AG04450 (cell line): ENCODE measurements around the gene MYO1A. TPM values are rescaled to one million over a fixed set of nuclear protein-coding genes. Genes with fewer than 3 reads are reported as not detected.

Experiments used
- CTCF ChIA-PET: fragments of 300-600, 350-600 bp; formaldehyde crosslinking; extraction: SDS; loops from one replicate; lab custom pipeline; 2022; ENCODE audit warnings: antibody characterized with exemption, inconsistent platforms; lab: Charles Lee
- POLR2A ChIA-PET: fragments of 350-600 bp; formaldehyde crosslinking; extraction: SDS; loops from one replicate; lab custom pipeline; 2021; ENCODE audit warnings: antibody characterized with exemption, inconsistent platforms; lab: Yijun Ruan, JAX
- DNase-seq: peaks from one replicate; pipeline ENCODE4 v3.0.0-alpha.2; 2011; ENCODE audit warnings: low read depth, low spot score
- H3K27ac ChIP-seq: one replicate; pipeline ENCODE4 v1.5.1; 2012; ENCODE audit warnings: low read depth, low read length, control low read depth
- H3K27me3 ChIP-seq: one replicate; pipeline ENCODE4 v1.6.0; 2012; ENCODE audit warnings: low read length; ENCODE audit not compliant: control insufficient read depth, insufficient read depth
- H3K4me3 ChIP-seq: 2 replicates; pipeline ENCODE4 v1.5.1; 2011; ENCODE audit warnings: mild to moderate bottlenecking, low read depth, low read length, control low read depth
- H3K9me3 ChIP-seq: 2 replicates; pipeline ENCODE4 v1.5.1; 2012; ENCODE audit warnings: low read length; ENCODE audit not compliant: control insufficient read depth, insufficient read depth
- CTCF ChIP-seq: IDR thresholded peaks from 2 replicates; pipeline ENCODE4 v1.5.1; 2011; ENCODE audit warnings: low read depth, low read length, control low read depth, inconsistent platforms
- polyA plus RNA-seq: library from polyadenylated mRNA; depleted of rRNA; stranded (reverse); fragments of >200 nt; gene quantifications from 2 replicates; pipeline ENCODE4 v1.2.3, GENCODE V29; 2011; rRNA removed

MYO1A gene
- polyA plus RNA-seq, 1 experiment, result not detected

GRCh38 chr12:56980941-56981530, 68.9 kb downstream of the MYO1A start:
- Histone ChIP-seq H3K27ac (no peak overlapping the region), H3K27me3 (peaks cover 4% of the 10 kb centered on the region), H3K9me3 (no peaks in the 10 kb centered on the region), H3K4me3 (no peak overlapping the region)
- no peak for TF ChIP-seq CTCF
- ChIA-PET CTCF (no interaction called here), POLR2A (interaction anchor here (0.6 kb wide), 1 partner anchor 106 kb away, joined by 3 read pairs; no protein-coding TSS in a partner anchor)
- no peak for DNase-seq

- no peaks in the 10 kb centered on the region for H3K9me3 ChIP-seq
- POLR2A ChIA-PET, result no interaction called here
- no peak for TF ChIP-seq CTCF
- H3K27me3 ChIP-seq, result peaks cover 4% of the 10 kb centered on the region
- H3K4me3 ChIP-seq, result no peak overlapping the region
- no peak overlapping the region for H3K27ac ChIP-seq
- CTCF ChIA-PET, result no interaction called here
- DNase-seq, result no peak
Measured at GRCh38 chr12:56980268-56980667, 69.7 kb downstream of the MYO1A start.

- no peak for TF ChIP-seq CTCF
- no peak for DNase-seq
- ChIA-PET POLR2A (no interaction called here), CTCF (no interaction called here)
- Histone ChIP-seq H3K9me3 (no peaks in the 10 kb centered on the region), H3K4me3 (no peak overlapping the region), H3K27me3 (peaks cover 4% of the 10 kb centered on the region), H3K27ac (no peak overlapping the region)
Measured at GRCh38 chr12:56979628-56980027, 70.3 kb downstream of the MYO1A start.

Other genes with a start within 250 kb of the MYO1A start
- gene SDR9C7, start 115.7 kb downstream of the MYO1A start, polyA plus RNA-seq, result not detected in 2 replicates
- 0.06 TPM in 1 of 2 replicates, not detected in the other for gene RDH16, start 92.5 kb downstream of the MYO1A start, polyA plus RNA-seq
- gene ZBTB39, start 43.6 kb downstream of the MYO1A start, polyA plus RNA-seq, result 5.8 and 6.4 TPM in 2 replicates
- gene TAC3, start 33.6 kb downstream of the MYO1A start, polyA plus RNA-seq, result 8.0 and 8.9 TPM in 2 replicates
- 8.3 and 11.9 TPM in 2 replicates for gene NEMP1, start 28.7 kb upstream of the MYO1A start, polyA plus RNA-seq
- 46.4 and 60.9 TPM in 2 replicates for gene NAB2, start 39.0 kb upstream of the MYO1A start, polyA plus RNA-seq
- gene STAT6, start 61.2 kb upstream of the MYO1A start, polyA plus RNA-seq, result 79.5 and 94.2 TPM in 2 replicates
- 49.9 and 95.0 TPM in 2 replicates for gene LRP1, start 78.4 kb upstream of the MYO1A start, polyA plus RNA-seq
- gene LRP1-AS, start 97.5 kb upstream of the MYO1A start, polyA plus RNA-seq, result not detected in 2 replicates
- 0.79 and 1.0 TPM in 2 replicates for gene NXPH4, start 166.7 kb upstream of the MYO1A start, polyA plus RNA-seq
- gene SHMT2, start 179.6 kb upstream of the MYO1A start, polyA plus RNA-seq, result 266 and 314 TPM in 2 replicates
- gene STAC3, start 201.1 kb upstream of the MYO1A start, polyA plus RNA-seq, result 0.25 and 0.65 TPM in 2 replicates